Adrenal gland (tissue), 5 donors: ENCODE data around the gene TOP2B.

Source experiments
- POLR2A ChIP-seq, 2 donors: fragments of 450-650 bp; IDR thresholded peaks; one replicate each; pipeline ENCODE4 v1.6.1; 2017; ENCODE audit warnings: antibody characterized with exemption in 2 of 2, mild to moderate bottlenecking in 2 of 2, moderate library complexity in 1 of 2
- TF ChIP-seq, protein P1 (sequence below), 6 experiments: fragments of 450-650 bp in 4 of 6; fragments of 200-600 bp in 2 of 6; sonication (generic) in 1 of 6; IDR thresholded peaks; 1 replicate in 5 of 6; 2 replicates in 1 of 6; pipeline versions ENCODE4 v1.5.1 to v1.8.0; 2016 to 2021; ENCODE audit warnings: antibody characterized with exemption in 6 of 6, mild to moderate bottlenecking in 2 of 6, moderate library complexity in 1 of 6
- donor health status: DM: no; HTN: no; CAD: no.

- TF ChIP-seq, protein P1, sequence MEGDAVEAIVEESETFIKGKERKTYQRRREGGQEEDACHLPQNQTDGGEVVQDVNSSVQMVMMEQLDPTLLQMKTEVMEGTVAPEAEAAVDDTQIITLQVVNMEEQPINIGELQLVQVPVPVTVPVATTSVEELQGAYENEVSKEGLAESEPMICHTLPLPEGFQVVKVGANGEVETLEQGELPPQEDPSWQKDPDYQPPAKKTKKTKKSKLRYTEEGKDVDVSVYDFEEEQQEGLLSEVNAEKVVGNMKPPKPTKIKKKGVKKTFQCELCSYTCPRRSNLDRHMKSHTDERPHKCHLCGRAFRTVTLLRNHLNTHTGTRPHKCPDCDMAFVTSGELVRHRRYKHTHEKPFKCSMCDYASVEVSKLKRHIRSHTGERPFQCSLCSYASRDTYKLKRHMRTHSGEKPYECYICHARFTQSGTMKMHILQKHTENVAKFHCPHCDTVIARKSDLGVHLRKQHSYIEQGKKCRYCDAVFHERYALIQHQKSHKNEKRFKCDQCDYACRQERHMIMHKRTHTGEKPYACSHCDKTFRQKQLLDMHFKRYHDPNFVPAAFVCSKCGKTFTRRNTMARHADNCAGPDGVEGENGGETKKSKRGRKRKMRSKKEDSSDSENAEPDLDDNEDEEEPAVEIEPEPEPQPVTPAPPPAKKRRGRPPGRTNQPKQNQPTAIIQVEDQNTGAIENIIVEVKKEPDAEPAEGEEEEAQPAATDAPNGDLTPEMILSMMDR (IDR thresholded peaks at IDR 0.05): no peak
- no peak for TF ChIP-seq POLR2A (IDR thresholded peaks at IDR 0.05)
Observed at GRCh38 chr3:25585361-25586166, 79.1 kb downstream of the TOP2B start.
